HG02943 (cell line): ENCODE results near the gene KIF4A.
"Not testable (repeated sequence)": the region's sequence is repeated elsewhere in the genome, so short reads cannot be mapped to it uniquely, and the experiment has no call there.

Source experiments
- ATAC-seq: cut with Tn5 transposase; IDR thresholded peaks from one replicate; pipeline ENCODE4 v1.9.1; 2021; ENCODE audit warnings: mild to moderate bottlenecking, low read depth, moderate library complexity; ENCODE audit not compliant: unreplicated experiment

KIF4A gene

GRCh38 chrX:70279081-70279480 is 10.8 kb upstream of the KIF4A start:
- no peak for ATAC-seq

DNA sequence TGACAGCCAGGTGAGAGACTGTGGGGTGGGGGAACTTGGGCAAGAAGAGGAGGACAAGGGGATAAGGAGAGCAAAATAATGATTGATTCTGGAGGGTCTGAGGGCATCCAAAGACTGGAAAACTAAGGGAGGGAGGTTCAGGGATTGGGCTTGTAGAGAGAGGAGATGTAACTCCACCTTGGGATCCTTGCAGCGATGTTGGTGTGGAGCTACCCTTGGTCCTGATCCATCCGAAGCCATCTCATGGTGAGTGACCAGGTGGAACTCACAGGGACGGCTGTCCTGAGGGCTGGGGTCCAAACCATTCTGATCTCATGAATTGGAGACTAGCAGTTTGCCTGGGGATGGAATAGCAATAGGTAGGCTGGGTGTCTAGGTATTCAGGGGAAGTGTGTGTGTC is 9.3 kb upstream of the KIF4A start:
- ATAC-seq = no peak

- no peak for ATAC-seq
Observed at GRCh38 chrX:70281951-70282350, 8.0 kb upstream of the KIF4A start, which contains the start of gene RAB41. Gene RAB41 (plus strand): TSS chrX:70282172. CDS start chrX:70282218, 46 bp downstream.

- peak; percentile 23 for ATAC-seq
Observed at GRCh38 chrX:70289168-70289792, 624 bp upstream of the KIF4A start.

- ATAC-seq = no peak
Observed at GRCh38 chrX:70292788-70293187, 2.9 kb downstream of the KIF4A start.

- no peak for ATAC-seq
Observed at GRCh38 chrX:70293621-70294020, 3.7 kb downstream of the KIF4A start.

GRCh38 chrX:70301716-70302115 is 11.8 kb downstream of the KIF4A start:
- ATAC-seq = no peak

- no peak for ATAC-seq
Observed at GRCh38 chrX:70313503-70313902, 23.6 kb downstream of the KIF4A start.

DNA sequence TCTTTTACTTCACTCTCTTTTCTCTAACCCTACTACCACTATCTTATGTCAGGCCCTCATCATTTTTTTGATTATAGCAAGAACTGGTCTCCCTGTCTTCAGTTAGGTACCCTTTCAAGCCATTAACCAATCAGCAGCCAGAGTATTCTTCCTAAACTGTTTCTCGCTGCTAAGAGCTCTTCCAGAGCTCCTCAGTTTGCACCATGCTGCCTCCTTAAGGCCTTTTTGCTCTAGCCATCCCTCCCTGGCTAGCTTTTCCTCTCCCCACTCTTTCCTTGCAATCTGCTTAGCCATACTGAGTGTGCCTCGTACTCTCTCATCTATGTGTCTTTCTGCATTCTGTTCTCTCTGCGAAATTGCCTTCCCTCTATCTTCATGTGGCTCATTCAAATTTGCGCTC is 32.9 kb downstream of the KIF4A start:
- no peak for ATAC-seq

GRCh38 chrX:70323628-70324027 is 33.7 kb downstream of the KIF4A start:
- ATAC-seq = not testable (repeated sequence)

DNA sequence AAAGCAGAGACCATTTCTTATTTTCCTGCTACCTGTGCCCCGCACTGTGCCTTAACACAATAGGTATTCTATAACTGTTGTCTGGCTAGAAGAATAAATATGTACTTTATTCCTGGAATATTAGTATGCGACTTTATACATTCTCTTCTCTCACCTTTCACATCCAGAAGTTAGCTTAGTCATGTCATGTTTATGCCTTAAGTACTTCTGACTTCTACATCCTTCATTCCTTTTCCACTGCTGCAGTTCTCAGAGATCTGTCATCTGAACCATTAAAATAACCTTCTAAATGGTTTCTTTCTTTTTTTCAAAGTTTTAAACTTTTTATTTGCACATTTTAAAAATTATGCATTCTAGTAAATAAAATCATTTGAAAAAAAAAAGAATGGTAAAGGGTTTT is 34.4 kb downstream of the KIF4A start:
- ATAC-seq = no peak

GRCh38 chrX:70331161-70331560 is 41.3 kb downstream of the KIF4A start:
- ATAC-seq = no peak

- no peak for ATAC-seq
Observed at GRCh38 chrX:70332600-70332999, 42.7 kb downstream of the KIF4A start.

- ATAC-seq = peak; percentile 100
Observed at GRCh38 chrX:70336767-70337166, 46.9 kb downstream of the KIF4A start.

- ATAC-seq = no peak
Observed at GRCh38 chrX:70338290-70338689, 48.4 kb downstream of the KIF4A start.

GRCh38 chrX:70343435-70343834 is 53.5 kb downstream of the KIF4A start:
- ATAC-seq = no peak

- ATAC-seq = no peak
Observed at GRCh38 chrX:70346418-70347070, 56.6 kb downstream of the KIF4A start.

DNA sequence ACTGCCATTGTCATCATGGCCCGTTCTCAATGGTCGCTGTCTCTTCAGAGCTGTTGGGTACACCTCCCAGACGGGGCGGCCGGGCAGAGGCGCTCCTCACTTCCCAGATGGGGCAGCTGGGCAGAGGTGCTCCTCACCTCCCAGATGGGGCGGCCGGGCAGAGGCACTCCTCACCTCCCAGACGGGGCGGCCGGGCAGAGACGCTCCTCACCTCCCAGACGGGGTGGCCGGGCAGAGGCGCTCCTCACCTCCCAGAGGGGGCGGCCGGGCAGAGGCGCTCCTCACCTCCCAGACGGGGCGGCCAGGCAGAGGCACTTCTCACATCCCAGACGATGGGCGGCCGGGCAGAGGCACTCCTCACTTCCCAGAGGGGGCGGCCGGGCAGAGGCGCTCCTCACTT is 58.9 kb downstream of the KIF4A start:
- ATAC-seq = not testable (repeated sequence)

- ATAC-seq = not testable (repeated sequence)
Observed at GRCh38 chrX:70349367-70350125, 59.6 kb downstream of the KIF4A start.

DNA sequence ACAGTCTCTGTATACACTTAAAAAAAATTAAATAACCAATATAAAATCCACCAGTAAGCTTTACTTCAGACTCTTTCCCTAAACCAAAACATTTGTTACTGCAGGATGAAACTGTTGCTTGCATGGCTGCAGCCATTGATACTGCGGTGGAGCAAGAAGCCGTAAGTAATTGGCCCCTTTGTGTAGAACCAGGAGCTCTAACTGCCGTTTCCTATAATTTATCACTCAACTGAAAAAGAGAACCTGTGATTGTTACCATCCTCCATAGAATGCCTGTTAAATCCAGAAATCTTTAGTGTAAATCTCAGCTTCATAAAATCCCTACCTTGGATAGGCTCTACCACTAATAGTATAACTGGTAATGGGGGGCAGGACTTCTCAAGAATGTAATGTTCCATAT is 62.6 kb downstream of the KIF4A start:
- no peak for ATAC-seq

- no peak for ATAC-seq
Observed at GRCh38 chrX:70353514-70353913, 63.6 kb downstream of the KIF4A start.

DNA sequence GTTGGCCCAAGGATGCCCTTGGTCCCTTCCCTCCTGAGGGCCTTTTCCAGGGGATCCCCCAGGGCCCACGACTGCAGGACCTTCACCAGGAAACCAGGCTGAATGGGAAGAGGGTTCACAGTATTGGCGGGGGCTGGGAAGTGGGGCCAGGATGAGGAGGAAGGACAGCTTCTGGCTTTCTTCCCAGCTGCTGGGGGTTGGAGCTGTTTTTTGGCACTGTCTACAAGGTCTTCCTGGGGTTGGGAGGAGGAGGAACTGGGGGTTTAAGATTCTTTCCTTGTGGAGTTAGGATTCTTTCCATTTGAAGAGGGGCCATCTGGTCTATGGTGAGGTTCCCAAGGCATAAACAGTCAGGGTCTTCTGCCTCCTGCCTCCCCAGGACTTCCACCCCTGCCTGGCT is 64.8 kb downstream of the KIF4A start:
- no peak for ATAC-seq
